HL-60 (cell line): ENCODE results near the gene ANKRD18A.

Experiments
- POLR2AphosphoS5 ChIP-seq: IDR thresholded peaks from 2 replicates; pipeline ENCODE4 v1.6.1; 2012; ENCODE audit warnings: low read depth
- TF ChIP-seq, protein P1 (sequence below): IDR thresholded peaks from one replicate; pipeline ENCODE4 v1.5.1; 2011; ENCODE audit warnings: low read length, control low read depth, inconsistent platforms; ENCODE audit not compliant: insufficient read depth
- TF ChIP-seq, protein P2 (sequence below): IDR thresholded peaks from 2 replicates; pipeline ENCODE4 v1.6.1; 2012; ENCODE audit warnings: low read depth; ENCODE audit not compliant: insufficient replicate concordance

- no peak for TF ChIP-seq POLR2AphosphoS5
- TF ChIP-seq, protein P1, sequence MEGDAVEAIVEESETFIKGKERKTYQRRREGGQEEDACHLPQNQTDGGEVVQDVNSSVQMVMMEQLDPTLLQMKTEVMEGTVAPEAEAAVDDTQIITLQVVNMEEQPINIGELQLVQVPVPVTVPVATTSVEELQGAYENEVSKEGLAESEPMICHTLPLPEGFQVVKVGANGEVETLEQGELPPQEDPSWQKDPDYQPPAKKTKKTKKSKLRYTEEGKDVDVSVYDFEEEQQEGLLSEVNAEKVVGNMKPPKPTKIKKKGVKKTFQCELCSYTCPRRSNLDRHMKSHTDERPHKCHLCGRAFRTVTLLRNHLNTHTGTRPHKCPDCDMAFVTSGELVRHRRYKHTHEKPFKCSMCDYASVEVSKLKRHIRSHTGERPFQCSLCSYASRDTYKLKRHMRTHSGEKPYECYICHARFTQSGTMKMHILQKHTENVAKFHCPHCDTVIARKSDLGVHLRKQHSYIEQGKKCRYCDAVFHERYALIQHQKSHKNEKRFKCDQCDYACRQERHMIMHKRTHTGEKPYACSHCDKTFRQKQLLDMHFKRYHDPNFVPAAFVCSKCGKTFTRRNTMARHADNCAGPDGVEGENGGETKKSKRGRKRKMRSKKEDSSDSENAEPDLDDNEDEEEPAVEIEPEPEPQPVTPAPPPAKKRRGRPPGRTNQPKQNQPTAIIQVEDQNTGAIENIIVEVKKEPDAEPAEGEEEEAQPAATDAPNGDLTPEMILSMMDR = peak; percentile 33
- TF ChIP-seq, protein P2, sequence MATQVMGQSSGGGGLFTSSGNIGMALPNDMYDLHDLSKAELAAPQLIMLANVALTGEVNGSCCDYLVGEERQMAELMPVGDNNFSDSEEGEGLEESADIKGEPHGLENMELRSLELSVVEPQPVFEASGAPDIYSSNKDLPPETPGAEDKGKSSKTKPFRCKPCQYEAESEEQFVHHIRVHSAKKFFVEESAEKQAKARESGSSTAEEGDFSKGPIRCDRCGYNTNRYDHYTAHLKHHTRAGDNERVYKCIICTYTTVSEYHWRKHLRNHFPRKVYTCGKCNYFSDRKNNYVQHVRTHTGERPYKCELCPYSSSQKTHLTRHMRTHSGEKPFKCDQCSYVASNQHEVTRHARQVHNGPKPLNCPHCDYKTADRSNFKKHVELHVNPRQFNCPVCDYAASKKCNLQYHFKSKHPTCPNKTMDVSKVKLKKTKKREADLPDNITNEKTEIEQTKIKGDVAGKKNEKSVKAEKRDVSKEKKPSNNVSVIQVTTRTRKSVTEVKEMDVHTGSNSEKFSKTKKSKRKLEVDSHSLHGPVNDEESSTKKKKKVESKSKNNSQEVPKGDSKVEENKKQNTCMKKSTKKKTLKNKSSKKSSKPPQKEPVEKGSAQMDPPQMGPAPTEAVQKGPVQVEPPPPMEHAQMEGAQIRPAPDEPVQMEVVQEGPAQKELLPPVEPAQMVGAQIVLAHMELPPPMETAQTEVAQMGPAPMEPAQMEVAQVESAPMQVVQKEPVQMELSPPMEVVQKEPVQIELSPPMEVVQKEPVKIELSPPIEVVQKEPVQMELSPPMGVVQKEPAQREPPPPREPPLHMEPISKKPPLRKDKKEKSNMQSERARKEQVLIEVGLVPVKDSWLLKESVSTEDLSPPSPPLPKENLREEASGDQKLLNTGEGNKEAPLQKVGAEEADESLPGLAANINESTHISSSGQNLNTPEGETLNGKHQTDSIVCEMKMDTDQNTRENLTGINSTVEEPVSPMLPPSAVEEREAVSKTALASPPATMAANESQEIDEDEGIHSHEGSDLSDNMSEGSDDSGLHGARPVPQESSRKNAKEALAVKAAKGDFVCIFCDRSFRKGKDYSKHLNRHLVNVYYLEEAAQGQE = no peak
Measured at GRCh38 chr9:38641985-38642864, 21.8 kb upstream of the ANKRD18A start.
